ENCODE data around the gene RHOU.
"Not testable (repeated sequence)": the region's sequence is repeated elsewhere in the genome, so short reads cannot be mapped to it uniquely, and the experiment has no call there.

Gene RHOU

DNA sequence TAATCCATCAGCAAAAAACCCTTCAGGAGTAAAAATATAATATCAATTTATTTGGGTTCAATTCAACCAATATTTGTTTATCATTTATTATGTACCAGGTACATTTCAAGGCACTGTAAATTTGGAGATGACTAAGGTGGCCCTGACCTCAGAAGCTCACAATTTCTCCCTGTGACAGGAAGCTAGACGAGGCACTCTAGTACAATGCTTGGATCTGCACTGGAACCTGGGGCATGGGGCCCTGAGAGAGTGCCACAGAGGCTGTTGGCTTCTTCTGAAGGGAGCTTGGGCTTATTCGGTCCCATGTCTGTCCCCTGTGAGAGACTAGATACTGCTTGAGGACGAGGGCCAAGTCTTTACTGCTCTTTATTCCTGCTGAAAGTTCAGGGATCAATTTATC lies 31.5 kb downstream of the RHOU start:
- DNase-seq (ENCODE audit: low read depth) = no peak
- H3K4me3 ChIP-seq (ENCODE audit: low read depth, low read length) = no peak overlapping the region
- no peak for TF ChIP-seq CTCF (conservative IDR thresholded peaks at IDR 0.05; ENCODE audit: low read depth, low read length)

GRCh38 chr1:228767636-228768354 lies 32.5 kb downstream of the RHOU start:
- no peak overlapping the region for H3K4me3 ChIP-seq (ENCODE audit: low read depth, low read length)
- DNase-seq (ENCODE audit: low read depth) = no peak
- TF ChIP-seq CTCF (conservative IDR thresholded peaks at IDR 0.05; ENCODE audit: low read depth, low read length) = no peak

DNA sequence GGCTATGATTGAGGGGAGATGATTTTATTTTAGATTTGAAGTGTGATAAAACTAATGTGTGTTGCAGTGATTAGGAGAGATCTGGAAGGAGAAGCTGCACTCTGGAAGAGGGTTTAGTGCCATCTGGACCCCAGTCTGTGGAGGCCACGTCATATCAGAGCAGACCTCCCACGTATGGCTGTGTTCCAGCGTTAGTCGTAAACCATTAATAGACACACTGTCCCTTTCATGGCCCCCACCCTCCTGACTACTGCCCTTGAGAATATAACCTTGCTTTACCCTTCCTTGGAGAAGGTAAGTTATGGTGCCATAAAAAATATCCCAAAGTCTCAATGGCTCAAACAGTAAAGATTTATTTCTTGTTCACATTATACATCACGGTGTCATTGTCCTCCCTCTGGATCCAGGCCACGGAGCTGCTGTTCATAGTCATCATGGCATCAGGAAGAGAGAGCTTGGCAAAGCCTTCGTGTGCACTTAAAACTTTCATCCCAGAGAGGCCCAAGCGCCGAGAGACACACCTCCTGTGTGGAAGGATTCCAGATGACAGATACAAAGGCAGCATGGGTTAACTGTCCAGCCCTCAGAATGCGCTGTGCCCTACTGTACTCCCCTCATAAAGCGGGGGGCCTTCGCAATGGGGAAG lies 33.2 kb downstream of the RHOU start:
- no peak overlapping the region for H3K4me3 ChIP-seq (ENCODE audit: low read depth, low read length)
- no peak for TF ChIP-seq CTCF (conservative IDR thresholded peaks at IDR 0.05; ENCODE audit: low read depth, low read length)
- no peak for DNase-seq (ENCODE audit: low read depth)

DNA sequence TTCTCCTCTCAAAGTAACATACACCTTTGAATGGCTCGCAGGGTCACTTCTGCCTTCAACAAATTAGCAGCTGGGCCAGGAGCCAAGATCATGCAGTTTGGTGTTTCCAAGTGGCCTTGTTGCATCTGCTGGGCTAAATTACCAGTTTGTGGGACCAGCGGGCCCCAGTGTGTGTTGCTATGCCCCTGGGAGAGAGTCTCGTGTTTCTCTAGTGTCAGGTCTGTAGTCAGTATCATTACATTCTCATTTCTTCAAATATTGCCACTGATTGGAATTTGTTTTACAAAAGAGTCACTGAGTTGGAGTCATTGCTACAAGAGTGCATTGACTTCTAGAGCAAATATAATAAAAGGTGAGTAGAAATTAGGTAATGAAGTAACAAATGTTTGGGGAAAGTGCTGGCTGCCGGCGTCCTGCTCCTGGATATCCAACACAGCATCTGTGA lies 35.5 kb downstream of the RHOU start:
- TF ChIP-seq CTCF (conservative IDR thresholded peaks at IDR 0.05; ENCODE audit: low read depth, low read length) = no peak
- DNase-seq (ENCODE audit: low read depth) = no peak
- no peak overlapping the region for H3K4me3 ChIP-seq (ENCODE audit: low read depth, low read length)

DNA sequence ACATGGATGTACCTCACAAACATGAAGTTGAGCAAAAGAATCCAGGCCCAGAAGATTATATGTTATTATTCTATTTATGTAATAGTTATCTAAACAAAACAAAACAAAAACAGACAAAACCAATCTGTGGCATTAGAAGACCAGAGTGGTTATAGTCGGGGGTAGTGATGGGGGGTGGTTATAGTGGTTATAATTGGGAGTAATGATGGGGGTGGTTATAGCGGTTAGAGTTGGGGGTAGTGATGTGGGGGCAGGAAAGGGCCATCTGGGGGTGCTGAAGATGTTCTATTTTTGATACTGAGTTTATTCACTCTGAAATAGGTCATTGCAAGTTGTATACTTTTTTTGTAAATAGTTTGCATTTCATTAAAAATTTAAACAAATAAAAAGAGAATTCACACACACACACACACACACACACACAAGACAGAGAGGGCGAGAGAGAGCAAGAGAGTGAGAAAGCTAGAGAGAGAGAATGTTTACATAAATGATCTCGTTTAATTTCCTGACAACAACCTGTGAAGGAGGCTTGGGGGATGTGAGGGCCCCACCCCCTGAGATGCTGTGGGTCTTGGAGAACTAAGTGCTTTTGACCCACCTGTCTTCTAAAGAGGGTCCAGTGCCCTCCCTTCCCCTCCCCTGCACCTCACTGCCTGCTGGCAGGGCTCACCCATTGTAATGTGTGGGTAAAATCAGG lies 37.4 kb downstream of the RHOU start:
- no peak overlapping the region for H3K4me3 ChIP-seq (ENCODE audit: low read depth, low read length)
- no peak for DNase-seq (ENCODE audit: low read depth)
- no peak for TF ChIP-seq CTCF (conservative IDR thresholded peaks at IDR 0.05; ENCODE audit: low read depth, low read length)

DNA sequence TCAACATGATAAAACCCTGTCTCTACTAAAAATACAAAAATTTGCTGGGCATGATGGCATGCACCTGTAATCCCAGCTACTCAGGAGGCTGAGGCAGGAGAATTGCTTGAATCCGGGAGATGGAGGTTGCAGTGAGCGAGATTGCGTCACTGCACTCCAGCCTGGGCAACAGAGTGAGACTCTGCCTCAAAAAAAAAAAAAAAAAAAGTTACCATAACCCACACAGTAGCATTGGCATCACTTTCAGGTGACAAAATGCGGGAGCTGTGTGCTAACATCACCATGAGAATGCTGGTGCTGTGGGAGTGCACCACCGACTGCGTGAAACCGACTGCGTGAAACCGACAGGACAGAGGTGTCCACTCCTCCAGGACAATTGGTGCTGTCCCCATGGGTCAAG lies 40.7 kb downstream of the RHOU start:
- DNase-seq (ENCODE audit: low read depth); H3K4me3 ChIP-seq (ENCODE audit: low read depth, low read length): not testable (repeated sequence)

DNA sequence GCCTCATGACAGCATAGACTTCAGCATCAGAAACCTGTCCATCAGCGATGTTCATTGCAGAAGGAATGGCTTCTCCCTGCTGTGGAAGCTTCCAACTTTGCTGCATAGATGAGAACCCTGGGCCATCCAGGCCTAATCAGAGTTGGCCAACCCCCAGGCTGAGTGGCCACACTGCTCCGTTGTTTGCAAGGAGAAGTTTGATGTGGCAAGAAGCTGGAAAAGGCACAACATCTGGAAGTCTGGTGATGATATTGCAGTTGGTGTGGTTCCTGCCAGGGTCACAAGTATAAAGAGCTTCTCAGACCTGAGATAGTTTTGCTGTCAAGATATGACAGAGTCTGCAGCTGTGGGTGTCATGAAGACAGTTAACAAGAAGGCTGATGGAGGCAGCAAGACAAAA lies 41.2 kb downstream of the RHOU start:
- no peak for TF ChIP-seq CTCF (conservative IDR thresholded peaks at IDR 0.05; ENCODE audit: low read depth, low read length)
- H3K4me3 ChIP-seq (ENCODE audit: low read depth, low read length) = no peak overlapping the region
- DNase-seq (ENCODE audit: low read depth) = no peak

All from choroid plexus epithelial cell (primary cell).